Measurements from ENCODE around the gene TSPAN3.

TSPAN3 gene

DNA sequence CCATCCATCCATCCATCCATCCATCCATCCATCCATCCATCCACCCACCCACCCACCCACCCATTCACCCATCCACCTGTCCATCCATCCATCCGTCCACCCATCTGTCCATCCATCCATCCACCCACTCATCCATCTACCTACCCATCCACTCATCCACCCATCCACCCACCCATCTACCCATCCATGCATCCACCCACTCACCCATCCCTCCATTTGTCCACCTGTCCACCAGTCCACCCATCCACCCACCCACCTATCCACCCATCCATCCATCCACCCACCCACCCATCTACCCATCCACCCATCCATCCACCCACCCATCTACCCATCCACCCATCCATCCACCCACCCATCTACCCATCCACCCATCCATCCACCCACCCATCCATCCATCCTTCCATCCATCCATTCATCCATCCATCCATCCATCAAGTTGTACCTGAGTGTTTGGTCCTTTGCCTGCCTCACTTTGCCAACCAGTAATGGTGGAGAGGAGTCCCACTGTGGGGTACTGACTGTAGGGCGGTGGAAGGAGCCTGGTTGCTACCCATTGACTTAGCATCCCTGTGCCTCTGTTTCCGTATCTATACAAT is 58.7 kb downstream of the TSPAN3 start:
- Histone ChIP-seq H3K4me1 (ENCODE audit: control insufficient read depth, insufficient read depth, low read length) (no peaks in the 10 kb centered on the region), H3K4me3 (ENCODE audit: low read length) (no peak overlapping the region), H3K9ac (ENCODE audit: low read length) (no peak overlapping the region), H3K36me3 (ENCODE audit: control insufficient read depth, insufficient read depth, low read length) (no peaks in the 10 kb centered on the region), H3K27me3 (ENCODE audit: control insufficient read depth, insufficient read depth, low read length) (no peaks in the 10 kb centered on the region), H3K27ac (ENCODE audit: low read depth, low read length) (no peak overlapping the region)

- Histone ChIP-seq H3K4me1 (ENCODE audit: control insufficient read depth, insufficient read depth, low read length) (no peaks in the 10 kb centered on the region), H3K9ac (ENCODE audit: low read length) (no peak overlapping the region)
Measured at GRCh38 chr15:77010857-77011256, 60.1 kb downstream of the TSPAN3 start.

DNA sequence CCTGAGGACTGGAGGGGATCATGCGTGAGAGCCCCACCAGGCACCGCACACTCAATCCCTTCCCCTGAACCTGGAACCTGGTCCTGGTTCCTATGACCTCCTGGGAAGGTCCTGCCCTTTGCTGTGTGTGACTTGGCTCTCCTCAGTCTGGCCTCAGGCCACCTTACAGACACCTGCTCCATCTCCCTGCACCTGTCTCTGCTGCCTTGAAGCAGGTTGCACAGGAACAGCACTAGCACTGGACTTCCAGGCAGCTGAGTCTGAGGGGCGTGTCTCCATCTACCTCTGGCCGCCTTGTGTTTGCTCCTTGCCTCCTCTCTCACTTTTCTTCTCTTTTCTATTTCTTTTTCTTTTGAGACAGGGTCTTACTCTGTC is 60.6 kb downstream of the TSPAN3 start:
- no peaks in the 10 kb centered on the region for H3K4me1 ChIP-seq (ENCODE audit: control insufficient read depth, insufficient read depth, low read length)
- H3K27ac ChIP-seq (ENCODE audit: low read depth, low read length) = no peak overlapping the region
- H3K4me3 ChIP-seq (ENCODE audit: low read length) = no peak overlapping the region
- no peak overlapping the region for H3K9ac ChIP-seq (ENCODE audit: low read length)
- H3K27me3 ChIP-seq (ENCODE audit: control insufficient read depth, insufficient read depth, low read length) = no peaks in the 10 kb centered on the region
- no peaks in the 10 kb centered on the region for H3K36me3 ChIP-seq (ENCODE audit: control insufficient read depth, insufficient read depth, low read length)

More at GRCh38 chr15:77010857-77011256, 60.1 kb downstream of the TSPAN3 start:
- H3K36me3 ChIP-seq (ENCODE audit: control insufficient read depth, insufficient read depth, low read length) = no peaks in the 10 kb centered on the region
- no peaks in the 10 kb centered on the region for H3K27me3 ChIP-seq (ENCODE audit: control insufficient read depth, insufficient read depth, low read length)
- no peak overlapping the region for H3K4me3 ChIP-seq (ENCODE audit: low read length)
- H3K27ac ChIP-seq (ENCODE audit: low read depth, low read length) = no peak overlapping the region

GRCh38 chr15:77009646-77010311 is 61.1 kb downstream of the TSPAN3 start:
- Histone ChIP-seq H3K4me1 (ENCODE audit: control insufficient read depth, insufficient read depth, low read length) (no peaks in the 10 kb centered on the region), H3K27me3 (ENCODE audit: control insufficient read depth, insufficient read depth, low read length) (no peaks in the 10 kb centered on the region), H3K27ac (ENCODE audit: low read depth, low read length) (no peak overlapping the region), H3K9ac (ENCODE audit: low read length) (no peak overlapping the region), H3K36me3 (ENCODE audit: control insufficient read depth, insufficient read depth, low read length) (no peaks in the 10 kb centered on the region), H3K4me3 (ENCODE audit: low read length) (no peak overlapping the region)

GRCh38 chr15:77009176-77009575 is 61.7 kb downstream of the TSPAN3 start:
- no peaks in the 10 kb centered on the region for H3K4me1 ChIP-seq (ENCODE audit: control insufficient read depth, insufficient read depth, low read length)
- H3K27me3 ChIP-seq (ENCODE audit: control insufficient read depth, insufficient read depth, low read length) = no peaks in the 10 kb centered on the region
- H3K4me3 ChIP-seq (ENCODE audit: low read length) = no peak overlapping the region
- no peak overlapping the region for H3K27ac ChIP-seq (ENCODE audit: low read depth, low read length)
- no peak overlapping the region for H3K9ac ChIP-seq (ENCODE audit: low read length)
- H3K36me3 ChIP-seq (ENCODE audit: control insufficient read depth, insufficient read depth, low read length) = no peaks in the 10 kb centered on the region

DNA sequence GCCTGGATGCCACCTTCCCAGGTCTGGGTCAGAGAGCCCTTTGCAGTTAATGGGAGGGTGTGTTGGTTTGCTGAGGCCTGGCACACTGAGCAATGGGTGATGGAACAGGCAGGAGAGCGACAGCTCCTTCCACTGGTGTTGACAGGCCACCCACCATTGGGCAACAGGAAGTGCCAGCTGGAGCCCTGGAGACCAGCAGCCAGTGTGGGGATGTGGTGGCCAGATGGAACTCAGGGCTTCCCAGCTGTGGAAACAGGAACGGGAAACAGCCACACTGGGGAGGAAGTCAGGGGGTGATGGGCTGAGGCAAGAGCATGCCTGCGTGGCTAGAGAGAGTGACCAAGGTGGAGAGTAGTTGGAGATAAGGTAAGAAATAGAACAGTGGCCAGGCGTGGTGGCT is 66.7 kb downstream of the TSPAN3 start:
- Histone ChIP-seq H3K27me3 (ENCODE audit: control insufficient read depth, insufficient read depth, low read length) (no peaks in the 10 kb centered on the region), H3K27ac (ENCODE audit: low read depth, low read length) (no peak overlapping the region), H3K4me1 (ENCODE audit: control insufficient read depth, insufficient read depth, low read length) (no peaks in the 10 kb centered on the region), H3K9ac (ENCODE audit: low read length) (no peak overlapping the region), H3K36me3 (ENCODE audit: control insufficient read depth, insufficient read depth, low read length) (no peaks in the 10 kb centered on the region), H3K4me3 (ENCODE audit: low read length) (no peak overlapping the region)

GRCh38 chr15:77002954-77003912 is 67.7 kb downstream of the TSPAN3 start:
- H3K4me3 ChIP-seq (ENCODE audit: low read length) = no peak overlapping the region
- H3K36me3 ChIP-seq (ENCODE audit: control insufficient read depth, insufficient read depth, low read length) = no peaks in the 10 kb centered on the region
- no peaks in the 10 kb centered on the region for H3K4me1 ChIP-seq (ENCODE audit: control insufficient read depth, insufficient read depth, low read length)
- no peaks in the 10 kb centered on the region for H3K27me3 ChIP-seq (ENCODE audit: control insufficient read depth, insufficient read depth, low read length)
- H3K9ac ChIP-seq (ENCODE audit: low read length) = no peak overlapping the region
- H3K27ac ChIP-seq (ENCODE audit: low read depth, low read length) = no peak overlapping the region

DNA sequence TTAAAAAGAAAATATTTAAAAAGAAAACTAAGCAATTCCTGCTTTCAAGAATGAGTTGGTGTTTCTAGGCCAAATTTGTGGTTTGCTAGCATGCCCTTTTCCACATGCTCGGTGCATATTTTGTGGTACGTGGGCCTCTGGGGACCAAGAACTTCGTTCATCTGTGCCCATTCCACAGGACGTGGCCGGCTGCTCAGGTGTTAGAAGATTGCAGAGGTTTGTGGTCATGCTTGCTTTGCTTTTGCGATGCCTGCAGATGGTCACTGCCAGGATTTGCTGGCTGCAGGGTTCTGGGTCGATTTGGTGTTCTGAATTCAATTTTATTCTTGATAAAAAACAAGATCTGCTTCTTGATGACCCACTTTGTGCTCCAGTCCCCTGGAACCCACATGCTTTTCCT is 68.5 kb downstream of the TSPAN3 start:
- Histone ChIP-seq H3K27ac (ENCODE audit: low read depth, low read length) (no peak overlapping the region), H3K36me3 (ENCODE audit: control insufficient read depth, insufficient read depth, low read length) (no peaks in the 10 kb centered on the region)

DNA sequence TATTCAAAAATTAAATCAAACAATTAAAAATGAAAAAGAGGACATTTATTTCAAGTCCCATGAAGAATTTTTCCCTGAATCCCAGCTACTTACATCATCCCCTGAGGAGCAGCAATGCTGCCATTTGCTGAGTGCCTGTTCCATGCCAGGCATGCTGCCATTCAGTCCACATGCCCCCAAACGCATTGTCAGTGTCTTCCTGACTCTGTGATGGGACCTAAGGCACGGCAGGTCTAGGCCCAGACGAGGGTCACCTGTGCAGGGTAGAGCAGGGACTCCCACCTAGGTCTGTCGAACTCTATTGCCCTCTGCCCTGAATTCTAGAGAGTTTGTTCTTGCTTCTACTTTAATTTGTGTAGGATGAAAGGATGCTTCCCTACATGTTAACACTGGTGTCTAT is 68.9 kb downstream of the TSPAN3 start:
- no peaks in the 10 kb centered on the region for H3K4me1 ChIP-seq (ENCODE audit: control insufficient read depth, insufficient read depth, low read length)
- no peak overlapping the region for H3K9ac ChIP-seq (ENCODE audit: low read length)
- no peak overlapping the region for H3K27ac ChIP-seq (ENCODE audit: low read depth, low read length)

More for the DNA sequence above, 68.5 kb downstream of the TSPAN3 start:
- no peaks in the 10 kb centered on the region for H3K4me1 ChIP-seq (ENCODE audit: control insufficient read depth, insufficient read depth, low read length)
- H3K9ac ChIP-seq (ENCODE audit: low read length) = no peak overlapping the region
- no peak overlapping the region for H3K4me3 ChIP-seq (ENCODE audit: low read length)
- no peaks in the 10 kb centered on the region for H3K27me3 ChIP-seq (ENCODE audit: control insufficient read depth, insufficient read depth, low read length)

GRCh38 chr15:77001351-77001750 is 69.6 kb downstream of the TSPAN3 start:
- Histone ChIP-seq H3K9ac (ENCODE audit: low read length) (no peak overlapping the region), H3K4me3 (ENCODE audit: low read length) (no peak overlapping the region), H3K27me3 (ENCODE audit: control insufficient read depth, insufficient read depth, low read length) (no peaks in the 10 kb centered on the region), H3K27ac (ENCODE audit: low read depth, low read length) (no peak overlapping the region), H3K4me1 (ENCODE audit: control insufficient read depth, insufficient read depth, low read length) (peaks cover 5% of the 10 kb centered on the region), H3K36me3 (ENCODE audit: control insufficient read depth, insufficient read depth, low read length) (no peaks in the 10 kb centered on the region)

More for the DNA sequence above, 68.9 kb downstream of the TSPAN3 start:
- H3K36me3 ChIP-seq (ENCODE audit: control insufficient read depth, insufficient read depth, low read length) = no peaks in the 10 kb centered on the region
- H3K4me3 ChIP-seq (ENCODE audit: low read length) = no peak overlapping the region
- H3K27me3 ChIP-seq (ENCODE audit: control insufficient read depth, insufficient read depth, low read length) = no peaks in the 10 kb centered on the region

- Histone ChIP-seq H3K4me1 (ENCODE audit: control insufficient read depth, insufficient read depth, low read length) (peaks cover 7% of the 10 kb centered on the region), H3K27ac (ENCODE audit: low read depth, low read length) (no peak overlapping the region)
Measured at GRCh38 chr15:76999996-77000395, 70.9 kb downstream of the TSPAN3 start.

GRCh38 chr15:76998663-76999285 is 72.1 kb downstream of the TSPAN3 start:
- Histone ChIP-seq H3K4me1 (ENCODE audit: control insufficient read depth, insufficient read depth, low read length) (peaks cover 7% of the 10 kb centered on the region), H3K9ac (ENCODE audit: low read length) (no peak overlapping the region), H3K36me3 (ENCODE audit: control insufficient read depth, insufficient read depth, low read length) (no peaks in the 10 kb centered on the region), H3K27me3 (ENCODE audit: control insufficient read depth, insufficient read depth, low read length) (no peaks in the 10 kb centered on the region), H3K4me3 (ENCODE audit: low read length) (no peak overlapping the region), H3K27ac (ENCODE audit: low read depth, low read length) (no peak overlapping the region)

More at GRCh38 chr15:76999996-77000395, 70.9 kb downstream of the TSPAN3 start:
- H3K9ac ChIP-seq (ENCODE audit: low read length) = no peak overlapping the region
- H3K27me3 ChIP-seq (ENCODE audit: control insufficient read depth, insufficient read depth, low read length) = no peaks in the 10 kb centered on the region
- H3K36me3 ChIP-seq (ENCODE audit: control insufficient read depth, insufficient read depth, low read length) = no peaks in the 10 kb centered on the region
- H3K4me3 ChIP-seq (ENCODE audit: low read length) = no peak overlapping the region
